Mucosa of rectum (tissue), 2 donors: ENCODE data around the gene SIN3B.
A peak's percentile ranks its signal among the peaks of the same experiment; 100 is the strongest.

ENCODE experiments used
- H3K27ac ChIP-seq, 2 donors: one replicate each; pipeline ENCODE4 v1.7.0; 2013; ENCODE audit warnings: inconsistent platforms in 2 of 2, low read depth in 2 of 2, low read length in 2 of 2
- H3K27me3 ChIP-seq, 2 donors: one replicate each; pipeline ENCODE4 v1.7.0; 2013; ENCODE audit warnings: low read length in 2 of 2; ENCODE audit not compliant: control insufficient read depth in 2 of 2, insufficient read depth in 2 of 2
- H3K36me3 ChIP-seq, 2 donors: one replicate each; pipeline ENCODE4 v1.7.0; 2013; ENCODE audit warnings: low read length in 2 of 2; ENCODE audit not compliant: control insufficient read depth in 2 of 2, insufficient read depth in 2 of 2
- H3K4me1 ChIP-seq, 2 donors: one replicate each; pipeline ENCODE4 v1.7.0; 2013; ENCODE audit warnings: low read length in 2 of 2, mild to moderate bottlenecking in 1 of 2; ENCODE audit not compliant: control insufficient read depth in 2 of 2, insufficient read depth in 2 of 2
- H3K4me3 ChIP-seq, 2 donors: one replicate each; pipeline ENCODE4 v1.7.0; 2013; ENCODE audit warnings: low read length in 2 of 2
- H3K9ac ChIP-seq, 2 donors: one replicate each; pipeline ENCODE4 v1.7.0; 2013; ENCODE audit warnings: low read length in 2 of 2, low read depth in 1 of 2, mild to moderate bottlenecking in 1 of 2
- H3K9me3 ChIP-seq, 2 donors: one replicate each; pipeline ENCODE4 v1.7.0; 2013; ENCODE audit warnings: low read length in 2 of 2; ENCODE audit not compliant: control insufficient read depth in 2 of 2
- donor health status: healthy.
- donor health status: Normal muscosa, but diverticular disease.

SIN3B gene

DNA sequence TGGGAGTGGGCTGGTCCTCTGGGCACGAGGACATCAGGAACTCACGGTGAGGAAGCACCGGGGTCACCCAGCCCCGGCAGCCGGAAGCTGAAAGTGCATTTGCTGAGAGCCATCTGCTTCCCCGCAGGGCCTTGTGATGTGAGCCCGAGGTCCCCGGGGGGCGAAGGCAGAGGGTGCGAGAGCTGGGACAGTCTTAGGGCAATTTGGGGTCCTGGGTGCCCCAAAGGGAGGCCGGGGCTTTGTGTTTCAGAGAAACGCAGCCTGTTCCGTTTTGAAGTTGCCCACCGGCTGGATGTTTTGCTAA lies 64.4 kb downstream of the SIN3B start:
- Histone ChIP-seq H3K27me3 (no peaks in the 10 kb centered on the region), H3K27ac (peak overlapping the region; percentile 7 to 52), H3K4me3 (no peak overlapping the region), H3K9ac (no peak overlapping the region), H3K9me3 (no peaks in the 10 kb centered on the region), H3K36me3 (no peaks in the 10 kb centered on the region), H3K4me1 (peaks cover 12 to 14% of the 10 kb centered on the region in 2 donors)

- Histone ChIP-seq H3K9me3 (no peaks in the 10 kb centered on the region), H3K36me3 (no peaks in the 10 kb centered on the region), H3K27ac (peak overlapping the region in 1 of 2 donors; percentile 52), H3K27me3 (no peaks in the 10 kb centered on the region), H3K4me3 (no peak overlapping the region), H3K9ac (no peak overlapping the region), H3K4me1 (peaks cover 12 to 14% of the 10 kb centered on the region in 2 donors)
Measured at GRCh38 chr19:16894080-16894479, 64.9 kb downstream of the SIN3B start.

GRCh38 chr19:16895467-16896145 lies 66.4 kb downstream of the SIN3B start:
- H3K36me3 ChIP-seq: no peaks in the 10 kb centered on the region
- H3K27ac ChIP-seq: peak overlapping the region; percentile 76 to 84
- no peaks in the 10 kb centered on the region for H3K9me3 ChIP-seq
- peaks cover 12 to 14% of the 10 kb centered on the region in 2 donors for H3K4me1 ChIP-seq
- H3K9ac ChIP-seq: no peak overlapping the region
- H3K4me3 ChIP-seq: peak overlapping the region; percentile 52 to 66
- no peaks in the 10 kb centered on the region for H3K27me3 ChIP-seq

DNA sequence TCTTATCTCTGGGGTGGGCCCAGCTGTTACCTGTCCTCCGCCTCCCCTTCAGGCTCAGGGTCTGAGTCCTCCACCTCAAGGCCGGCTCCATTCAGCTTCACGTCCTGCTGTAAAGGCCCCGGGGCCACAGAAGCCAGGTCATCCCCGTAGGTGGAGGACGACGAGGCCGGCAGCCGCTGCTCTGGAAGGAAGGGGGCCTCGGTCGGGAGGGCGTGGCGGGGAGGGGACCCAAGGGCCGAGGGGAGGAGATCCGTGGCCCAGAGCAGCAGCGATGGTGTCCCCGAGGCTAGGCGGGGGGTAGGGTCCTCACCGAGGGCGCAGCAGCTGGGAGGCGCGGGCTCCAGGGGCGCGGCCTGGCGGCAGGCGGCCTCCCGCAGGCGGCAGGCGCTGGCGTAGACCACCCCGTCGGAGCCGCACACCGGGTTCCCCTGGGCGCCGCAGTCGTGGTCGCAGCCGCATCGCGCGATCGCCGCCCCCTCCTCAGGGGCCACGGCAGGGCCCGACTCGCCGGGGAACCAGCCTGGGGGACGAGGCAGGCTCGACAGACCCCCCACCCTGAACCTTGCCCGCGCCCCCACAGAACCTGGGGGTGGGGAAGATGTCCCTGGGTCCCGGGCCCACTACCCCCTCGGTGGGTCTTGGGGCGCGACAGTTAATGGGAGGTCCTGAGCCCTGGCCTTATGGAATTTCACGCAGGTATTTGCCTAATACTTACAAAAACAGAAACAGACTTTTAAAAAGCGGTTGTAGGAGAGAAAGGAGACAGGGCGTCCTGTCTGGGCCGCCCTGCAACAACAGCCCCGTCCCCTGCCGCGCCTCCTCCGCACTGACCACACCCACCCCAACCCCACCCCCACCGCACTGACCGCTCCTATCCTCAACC lies 67.2 kb downstream of the SIN3B start:
- Histone ChIP-seq H3K9me3 (no peaks in the 10 kb centered on the region), H3K4me1 (peaks cover 12 to 14% of the 10 kb centered on the region in 2 donors), H3K4me3 (peak overlapping the region; percentile 63 to 66), H3K36me3 (no peaks in the 10 kb centered on the region), H3K27ac (peak overlapping the region; percentile 76 to 84), H3K9ac (peak overlapping the region; percentile 47 to 76), H3K27me3 (no peaks in the 10 kb centered on the region)

DNA sequence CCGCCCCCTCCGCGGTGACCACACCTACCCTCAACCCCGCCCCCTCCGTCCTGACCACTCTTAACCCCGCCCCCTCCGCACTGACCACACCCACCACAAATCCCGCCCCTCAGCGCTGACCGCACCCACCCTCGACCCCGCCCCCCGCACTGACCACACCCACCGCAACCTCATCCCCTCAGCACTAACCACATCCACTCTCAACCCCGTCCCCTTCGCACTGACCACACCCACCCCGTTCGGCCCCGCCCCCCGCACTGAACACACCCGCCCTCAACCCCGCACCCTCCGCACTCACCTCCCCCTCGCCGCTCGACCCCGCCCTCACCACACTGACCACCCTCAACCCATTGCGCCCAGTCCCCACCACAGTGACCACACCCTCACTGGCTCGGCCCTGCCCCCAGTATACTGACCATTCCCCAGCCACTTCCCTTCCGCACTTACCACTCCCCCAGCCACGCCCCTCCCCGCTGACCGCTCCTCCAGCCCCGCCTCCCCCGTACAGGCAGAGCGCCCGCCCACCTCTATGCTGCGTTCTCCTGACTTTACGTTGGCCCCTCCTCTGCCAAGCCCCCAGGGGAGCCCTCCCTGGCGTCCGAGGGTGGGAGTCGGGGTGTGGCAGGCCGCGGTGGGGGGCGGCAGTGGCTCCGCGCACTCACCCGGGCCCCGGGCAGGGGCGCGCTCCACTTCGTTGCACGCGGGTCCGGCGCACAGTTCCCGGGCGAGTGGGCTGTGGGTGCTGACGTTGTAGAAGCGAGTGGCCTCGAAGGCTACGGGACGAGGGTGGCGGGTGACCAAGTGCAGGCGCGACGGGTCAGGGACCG lies 68.0 kb downstream of the SIN3B start:
- peaks cover 10 to 14% of the 10 kb centered on the region in 2 donors for H3K4me1 ChIP-seq
- peak overlapping the region; percentile 57 to 66 for H3K4me3 ChIP-seq
- H3K9ac ChIP-seq: peak overlapping the region; percentile 24 to 69

DNA sequence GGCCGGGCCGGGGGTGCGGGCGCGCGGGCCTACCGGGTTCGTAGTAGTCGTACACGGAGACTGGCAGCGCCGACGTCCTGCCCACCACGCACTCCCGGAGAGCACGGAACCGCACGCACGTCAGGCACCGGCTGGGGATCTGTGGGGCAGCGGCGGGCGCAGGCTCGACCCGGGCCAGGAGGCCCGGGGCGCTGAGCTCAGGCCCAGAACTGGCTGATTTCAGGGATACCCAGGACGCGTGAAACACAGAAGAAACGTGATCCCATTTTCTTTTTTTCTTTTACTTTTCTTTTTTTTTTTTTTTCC lies 68.6 kb downstream of the SIN3B start:
- H3K9me3 ChIP-seq: no peaks in the 10 kb centered on the region
- no peaks in the 10 kb centered on the region for H3K27me3 ChIP-seq
- H3K27ac ChIP-seq: peak overlapping the region; percentile 78 to 87
- no peaks in the 10 kb centered on the region for H3K36me3 ChIP-seq
- H3K4me3 ChIP-seq: peak overlapping the region; percentile 57 to 66
- peaks cover 10 to 14% of the 10 kb centered on the region in 2 donors for H3K4me1 ChIP-seq
- peak overlapping the region in 1 of 2 donors; percentile 69 for H3K9ac ChIP-seq

More for the DNA sequence above, 68.0 kb downstream of the SIN3B start:
- Histone ChIP-seq H3K36me3 (no peaks in the 10 kb centered on the region), H3K27ac (peak overlapping the region; percentile 78 to 87), H3K27me3 (no peaks in the 10 kb centered on the region), H3K9me3 (no peaks in the 10 kb centered on the region)

- Histone ChIP-seq H3K4me3 (no peak overlapping the region), H3K9ac (no peak overlapping the region), H3K4me1 (peaks cover 10 to 14% of the 10 kb centered on the region in 2 donors), H3K9me3 (no peaks in the 10 kb centered on the region), H3K27ac (no peak overlapping the region), H3K36me3 (no peaks in the 10 kb centered on the region), H3K27me3 (no peaks in the 10 kb centered on the region)
Measured at GRCh38 chr19:16898361-16899015, 69.3 kb downstream of the SIN3B start.

- peaks cover 0 to 2% of the 10 kb centered on the region in 2 donors for H3K9me3 ChIP-seq
- no peak overlapping the region for H3K9ac ChIP-seq
- H3K4me1 ChIP-seq: peaks cover 7 to 9% of the 10 kb centered on the region in 2 donors
- H3K36me3 ChIP-seq: no peaks in the 10 kb centered on the region
- no peak overlapping the region for H3K4me3 ChIP-seq
- H3K27me3 ChIP-seq: no peaks in the 10 kb centered on the region
- H3K27ac ChIP-seq: no peak overlapping the region
Measured at GRCh38 chr19:16899566-16900075, 70.4 kb downstream of the SIN3B start.

GRCh38 chr19:16901491-16902175 lies 72.4 kb downstream of the SIN3B start:
- Histone ChIP-seq H3K9me3 (peaks cover 0 to 3% of the 10 kb centered on the region in 2 donors), H3K4me1 (peaks cover 0 to under 1% of the 10 kb centered on the region in 2 donors), H3K4me3 (no peak overlapping the region), H3K36me3 (no peaks in the 10 kb centered on the region), H3K27me3 (no peaks in the 10 kb centered on the region), H3K9ac (no peak overlapping the region), H3K27ac (no peak overlapping the region)
